GM21576 (cell line): Measurements from ENCODE around the gene PPARG.
"Not testable (repeated sequence)": the region's sequence is repeated elsewhere in the genome, so short reads cannot be mapped to it uniquely, and the experiment has no call there.

Source experiments
- ATAC-seq: cut with Tn5 transposase; IDR thresholded peaks from one replicate; pipeline ENCODE4 v1.9.1; 2021; ENCODE audit warnings: mild to moderate bottlenecking, moderate library complexity; ENCODE audit not compliant: unreplicated experiment

The PPARG gene

GRCh38 chr3:12437861-12438260, 149.0 kb downstream of the PPARG start:
- no peak for ATAC-seq

- no peak for ATAC-seq
Measured at GRCh38 chr3:12438318-12438717, 149.4 kb downstream of the PPARG start.

GRCh38 chr3:12439161-12439940, 150.5 kb downstream of the PPARG start:
- no peak for ATAC-seq

GRCh38 chr3:12440927-12441714, 152.3 kb downstream of the PPARG start:
- ATAC-seq: no peak

- ATAC-seq: no peak
Measured at GRCh38 chr3:12442654-12443501, 154.0 kb downstream of the PPARG start.

DNA sequence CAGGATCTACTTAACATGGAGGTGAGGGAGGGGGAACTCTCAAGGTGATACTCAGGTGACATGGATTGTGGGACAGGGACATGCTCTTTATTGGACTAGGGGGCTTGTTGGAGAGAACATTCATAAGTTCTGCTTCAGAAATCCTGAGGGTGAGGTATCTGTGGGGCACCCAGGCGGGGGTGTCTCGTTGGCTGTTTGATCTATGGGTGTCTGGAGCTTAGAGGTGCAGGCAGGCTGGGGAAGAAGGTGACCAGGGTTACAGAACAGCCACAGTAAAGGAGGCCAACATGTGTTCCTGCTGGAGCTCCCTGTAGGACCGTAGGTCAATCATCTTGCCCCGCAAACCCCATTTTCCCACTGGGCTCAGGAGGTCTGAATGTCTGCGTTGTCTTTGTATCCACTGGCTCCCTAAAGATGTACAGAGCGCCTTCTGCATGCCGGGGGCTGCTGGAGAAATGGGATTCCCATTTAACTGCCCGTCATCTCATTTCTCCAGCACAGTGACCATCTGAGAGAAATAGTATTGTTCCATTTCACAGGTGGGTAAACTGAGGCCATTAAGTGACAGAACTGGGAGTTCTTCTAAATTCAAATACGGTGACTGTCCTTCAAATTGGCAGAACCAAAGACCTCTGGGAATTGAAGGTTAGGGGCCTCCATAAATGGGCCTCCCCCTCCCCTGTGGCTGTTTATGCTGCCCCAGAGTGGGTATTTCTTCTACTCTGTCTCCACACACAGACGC, 155.1 kb downstream of the PPARG start:
- ATAC-seq: no peak

- no peak for ATAC-seq
Measured at GRCh38 chr3:12444582-12445471, 156.0 kb downstream of the PPARG start.

DNA sequence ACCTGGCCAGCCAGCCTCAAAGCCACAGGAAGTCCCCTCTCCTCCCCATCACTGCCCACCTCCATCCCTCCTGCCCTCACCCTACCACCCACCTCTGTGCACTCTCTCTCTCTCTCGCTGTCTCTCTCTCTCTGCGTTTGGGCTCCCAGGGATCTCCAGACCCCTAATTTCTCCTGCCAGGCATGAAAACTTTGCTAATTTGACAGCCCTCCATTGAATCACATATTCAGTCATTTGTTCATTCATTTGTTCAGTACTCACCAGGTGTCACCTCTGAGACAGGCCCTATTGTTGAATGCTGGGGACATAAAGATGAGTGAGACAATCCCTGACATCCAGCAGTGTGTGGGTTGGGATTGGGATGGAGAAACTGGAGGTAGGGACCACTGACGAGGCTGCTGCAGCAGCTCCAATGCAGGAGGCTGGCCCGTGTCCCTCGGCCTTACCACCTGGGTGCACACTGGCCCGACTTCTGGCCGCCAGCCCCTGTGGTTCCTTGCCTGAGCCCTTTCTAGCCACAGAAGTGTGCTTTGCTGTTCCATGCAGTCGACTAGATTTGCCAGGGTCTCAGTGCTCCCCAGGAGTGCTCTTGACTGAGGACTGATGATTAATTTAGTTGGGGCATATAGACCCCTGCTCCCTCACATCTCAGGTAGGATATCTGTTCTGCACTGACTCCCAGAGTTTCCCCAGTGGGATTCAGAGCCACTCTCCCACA, 156.8 kb downstream of the PPARG start:
- ATAC-seq: no peak

GRCh38 chr3:12446298-12446697, 157.4 kb downstream of the PPARG start:
- no peak for ATAC-seq

- no peak for ATAC-seq
Measured at GRCh38 chr3:12447075-12447474, 158.2 kb downstream of the PPARG start.

DNA sequence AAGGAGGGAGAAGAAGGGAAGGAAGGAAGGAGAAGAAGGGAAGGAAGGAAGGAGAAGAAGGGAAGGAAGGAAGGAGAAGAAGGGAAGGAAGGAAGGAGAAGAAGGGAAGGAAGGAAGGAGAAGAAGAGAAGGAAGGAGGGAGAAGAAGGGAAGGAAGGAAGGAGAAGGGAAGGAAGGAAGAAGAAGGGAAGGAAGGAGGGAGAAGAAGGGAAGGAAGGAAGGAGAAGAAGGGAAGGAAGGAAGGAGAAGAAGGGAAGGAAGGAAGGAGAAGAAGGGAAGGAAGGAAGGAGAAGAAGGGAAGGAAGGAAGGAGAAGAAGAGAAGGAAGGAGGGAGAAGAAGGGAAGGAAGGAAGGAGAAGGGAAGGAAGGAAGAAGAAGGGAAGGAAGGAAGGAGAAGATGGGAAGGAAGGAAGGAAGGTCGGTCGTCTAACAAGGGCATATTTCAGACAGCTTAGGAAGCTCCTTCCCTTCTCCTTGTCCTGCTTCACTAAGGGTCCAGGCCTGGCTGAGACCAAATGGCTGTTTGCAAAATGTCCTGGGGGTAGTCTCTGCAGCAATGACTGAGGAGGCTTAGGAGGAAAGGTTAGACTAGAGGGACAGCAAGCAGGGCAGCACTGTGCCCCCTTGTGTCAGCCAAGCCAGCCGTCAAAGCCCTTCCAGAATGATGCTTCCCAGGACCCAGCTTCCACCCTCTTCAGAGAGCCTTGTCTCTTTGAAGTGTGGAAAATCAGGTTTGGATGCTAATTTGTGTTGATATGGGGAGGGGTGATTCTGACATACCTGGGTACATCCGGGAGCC, 159.7 kb downstream of the PPARG start:
- not testable (repeated sequence) for ATAC-seq

GRCh38 chr3:12449889-12450682, 161.2 kb downstream of the PPARG start:
- ATAC-seq: no peak

GRCh38 chr3:12451481-12451880, 162.6 kb downstream of the PPARG start:
- no peak for ATAC-seq

- no peak for ATAC-seq
Measured at GRCh38 chr3:12451960-12452359, 163.1 kb downstream of the PPARG start.

- ATAC-seq: no peak
Measured at GRCh38 chr3:12452361-12453330, 163.8 kb downstream of the PPARG start.
